GM19351 (cell line): ENCODE data around the gene MCEMP1.

ENCODE experiments used
- ATAC-seq: cut with Tn5 transposase; IDR thresholded peaks from one replicate; pipeline ENCODE4 v1.9.1; 2021; ENCODE audit warnings: mild to moderate bottlenecking, moderate library complexity; ENCODE audit not compliant: unreplicated experiment

MCEMP1 gene

GRCh38 chr19:7692417-7693088 is 15.7 kb downstream of the MCEMP1 start:
- ATAC-seq: no peak

- no peak for ATAC-seq
These were observed 17.6 kb downstream of the MCEMP1 start for GRCh38 chr19:7694499-7694898.

GRCh38 chr19:7697721-7698287 is 20.9 kb downstream of the MCEMP1 start:
- no peak for ATAC-seq

- no peak for ATAC-seq
These were observed 21.7 kb downstream of the MCEMP1 start for GRCh38 chr19:7698583-7698982.

GRCh38 chr19:7699003-7699402 is 22.1 kb downstream of the MCEMP1 start:
- no peak for ATAC-seq

GRCh38 chr19:7699417-7700401 is 22.8 kb downstream of the MCEMP1 start:
- ATAC-seq: no peak

GRCh38 chr19:7701049-7701653 is 24.3 kb downstream of the MCEMP1 start:
- no peak for ATAC-seq

- peak; percentile 56 for ATAC-seq
These were observed 25.0 kb downstream of the MCEMP1 start, which contains the start of gene FCER2 for GRCh38 chr19:7701654-7702457. TSS of gene FCER2 (minus strand) at chr19:7702131. CDS start at chr19:7699760, 2,371 bp downstream.

GRCh38 chr19:7703332-7703731 is 26.4 kb downstream of the MCEMP1 start:
- no peak for ATAC-seq

GRCh38 chr19:7704280-7705060 is 27.6 kb downstream of the MCEMP1 start:
- no peak for ATAC-seq

- ATAC-seq: peak; percentile 56
These were observed 28.7 kb downstream of the MCEMP1 start for GRCh38 chr19:7705387-7706187.

- no peak for ATAC-seq
These were observed 29.5 kb downstream of the MCEMP1 start for GRCh38 chr19:7706188-7706954.

- no peak for ATAC-seq
These were observed 30.1 kb downstream of the MCEMP1 start for GRCh38 chr19:7706955-7707456.

GRCh38 chr19:7709932-7710460 is 33.1 kb downstream of the MCEMP1 start:
- ATAC-seq: no peak

GRCh38 chr19:7710616-7711015 is 33.7 kb downstream of the MCEMP1 start:
- ATAC-seq: no peak

GRCh38 chr19:7715671-7716070 is 38.8 kb downstream of the MCEMP1 start:
- ATAC-seq: no peak

GRCh38 chr19:7716762-7717161 is 39.9 kb downstream of the MCEMP1 start:
- no peak for ATAC-seq
